HG03060 (cell line): Measurements from ENCODE around the gene PSG6.
"Not testable (repeated sequence)": the region's sequence is repeated elsewhere in the genome, so short reads cannot be mapped to it uniquely, and the experiment has no call there.

ENCODE experiments used
- ATAC-seq: cut with Tn5 transposase; IDR thresholded peaks from one replicate; pipeline ENCODE4 v1.9.1; 2021; ENCODE audit warnings: low read depth, moderate number of reproducible peaks; ENCODE audit not compliant: unreplicated experiment

PSG6 gene

GRCh38 chr19:42917634-42918033 lies at the start of gene PSG6:
Gene PSG6, minus strand, starts transcription at chr19:42917894. Its CDS starts 102 bp downstream, at chr19:42917792.
- ATAC-seq = not testable (repeated sequence)

- ATAC-seq = no peak
These were observed 47.5 kb upstream of the PSG6 start for GRCh38 chr19:42965176-42965575.

GRCh38 chr19:42961119-42961518 lies 43.4 kb upstream of the PSG6 start:
- no peak for ATAC-seq

GRCh38 chr19:42952126-42952525 lies 34.4 kb upstream of the PSG6 start:
- not testable (repeated sequence) for ATAC-seq

- not testable (repeated sequence) for ATAC-seq
These were observed 33.8 kb upstream of the PSG6 start for GRCh38 chr19:42951476-42951875.

- ATAC-seq = no peak
These were observed 24.6 kb upstream of the PSG6 start for GRCh38 chr19:42942187-42942789.

GRCh38 chr19:42937107-42937506 lies 19.4 kb upstream of the PSG6 start, which contains the start of gene PSG7:
Gene PSG7, minus strand, starts transcription at chr19:42937207. Its CDS starts 131 bp downstream, at chr19:42937076.
- not testable (repeated sequence) for ATAC-seq

GRCh38 chr19:42934726-42935125 lies 17.0 kb upstream of the PSG6 start:
- not testable (repeated sequence) for ATAC-seq

GRCh38 chr19:42934183-42934582 lies 16.5 kb upstream of the PSG6 start:
- not testable (repeated sequence) for ATAC-seq

- ATAC-seq = not testable (repeated sequence)
These were observed 15.7 kb upstream of the PSG6 start for GRCh38 chr19:42933412-42933811.

- ATAC-seq = not testable (repeated sequence)
These were observed 14.9 kb upstream of the PSG6 start for GRCh38 chr19:42932485-42933101.

- ATAC-seq = not testable (repeated sequence)
These were observed 12.5 kb upstream of the PSG6 start for GRCh38 chr19:42930214-42930613.

- no peak for ATAC-seq
These were observed 11.2 kb upstream of the PSG6 start for GRCh38 chr19:42928896-42929295.

GRCh38 chr19:42926781-42927180 lies 9.1 kb upstream of the PSG6 start:
- no peak for ATAC-seq

GRCh38 chr19:42923106-42923505 lies 5.4 kb upstream of the PSG6 start:
- not testable (repeated sequence) for ATAC-seq

GRCh38 chr19:42920971-42921370 lies 3.3 kb upstream of the PSG6 start:
- not testable (repeated sequence) for ATAC-seq

GRCh38 chr19:42919757-42920079 lies 2.0 kb upstream of the PSG6 start:
- no peak for ATAC-seq

GRCh38 chr19:42919070-42919756 lies 1.5 kb upstream of the PSG6 start:
- not testable (repeated sequence) for ATAC-seq

- not testable (repeated sequence) for ATAC-seq
These were observed 829 bp upstream of the PSG6 start for GRCh38 chr19:42918377-42919069.

GRCh38 chr19:42916931-42917330 lies 763 bp downstream of the PSG6 start:
- not testable (repeated sequence) for ATAC-seq

GRCh38 chr19:42913516-42913915 lies 4.2 kb downstream of the PSG6 start:
- ATAC-seq = not testable (repeated sequence)
